GM18502 (cell line): Measurements from ENCODE around the gene AKNAD1.
"Not testable (repeated sequence)": the region's sequence is repeated elsewhere in the genome, so short reads cannot be mapped to it uniquely, and the experiment has no call there.

ENCODE experiments used
- ATAC-seq: cut with Tn5 transposase; IDR thresholded peaks from one replicate; pipeline ENCODE4 v1.9.1; 2021; ENCODE audit warnings: mild to moderate bottlenecking; ENCODE audit not compliant: unreplicated experiment, poor library complexity

The AKNAD1 gene

DNA sequence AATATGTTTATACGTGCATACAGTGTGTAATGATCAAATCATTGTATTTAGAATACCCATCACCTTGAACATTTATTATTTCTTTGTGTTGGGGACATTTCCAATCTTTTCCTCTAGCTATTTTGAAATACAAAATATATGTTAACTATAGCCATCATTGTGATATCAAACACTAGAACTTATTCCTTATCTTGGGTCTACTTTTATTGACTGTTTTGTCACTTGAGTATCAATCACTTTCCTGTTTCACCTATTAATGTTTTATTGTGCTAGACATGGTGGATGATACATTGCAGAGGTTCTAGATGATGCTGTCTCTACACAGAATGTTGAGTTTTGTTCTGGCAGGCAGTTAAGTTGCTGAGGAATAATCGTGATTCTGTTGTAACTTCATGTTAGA is 64.5 kb downstream of the AKNAD1 start:
- no peak for ATAC-seq

DNA sequence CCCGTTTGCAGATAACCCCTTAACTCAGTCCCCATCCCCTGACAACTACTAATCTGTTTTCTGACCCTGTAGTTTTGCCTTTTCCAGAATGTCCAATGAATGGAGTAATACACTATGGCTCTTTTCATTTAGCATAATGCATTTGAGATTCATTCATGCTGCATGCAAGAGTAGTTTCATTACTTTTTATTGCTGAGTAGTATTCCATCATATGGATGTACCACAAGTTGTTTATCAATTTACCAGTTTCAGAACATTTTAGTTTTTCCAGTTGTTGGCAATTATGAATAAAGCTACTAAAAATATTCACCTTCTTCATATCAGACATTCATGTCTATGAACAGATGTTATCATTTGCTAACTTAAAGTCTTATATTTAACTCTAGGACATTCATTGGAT is 65.1 kb downstream of the AKNAD1 start:
- ATAC-seq = no peak

DNA sequence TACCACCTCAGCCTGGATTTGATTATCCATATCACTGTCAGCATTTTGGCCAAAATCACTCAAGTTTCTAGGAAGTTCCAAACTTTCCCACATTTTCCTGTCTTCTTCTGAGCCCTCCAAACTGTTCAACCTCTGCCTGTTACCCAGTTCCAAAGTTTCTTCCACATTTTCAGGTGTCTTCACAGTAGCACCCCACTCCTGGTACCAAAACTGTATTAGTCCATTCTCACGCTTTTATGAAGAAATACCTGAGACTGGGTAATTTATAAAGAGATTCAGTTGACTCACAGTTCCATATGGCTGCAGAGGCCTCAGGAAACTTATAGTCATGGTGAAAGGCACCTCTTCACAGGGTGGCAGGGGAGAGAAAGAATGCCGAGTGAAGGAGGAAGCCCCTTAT is 71.0 kb downstream of the AKNAD1 start:
- ATAC-seq = no peak

DNA sequence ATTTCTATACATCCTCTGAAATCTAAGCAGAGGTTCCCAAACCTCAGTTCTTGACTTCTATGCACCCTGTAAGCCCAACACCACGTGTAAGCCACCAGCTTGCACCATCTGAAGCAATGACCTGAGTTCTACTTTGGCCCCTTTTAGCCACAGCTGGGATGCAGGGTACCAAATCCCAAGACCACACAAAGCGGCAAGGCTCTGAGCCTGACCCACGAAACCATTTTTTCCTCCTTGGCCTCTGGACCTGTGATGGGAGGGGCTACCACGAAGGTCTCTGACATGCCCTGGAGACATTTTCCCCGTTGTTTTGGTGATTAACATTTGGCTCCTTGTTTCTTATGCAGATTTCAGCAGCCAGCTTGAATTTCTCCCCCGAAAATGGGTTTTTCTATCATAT is 71.6 kb downstream of the AKNAD1 start:
- ATAC-seq = no peak

DNA sequence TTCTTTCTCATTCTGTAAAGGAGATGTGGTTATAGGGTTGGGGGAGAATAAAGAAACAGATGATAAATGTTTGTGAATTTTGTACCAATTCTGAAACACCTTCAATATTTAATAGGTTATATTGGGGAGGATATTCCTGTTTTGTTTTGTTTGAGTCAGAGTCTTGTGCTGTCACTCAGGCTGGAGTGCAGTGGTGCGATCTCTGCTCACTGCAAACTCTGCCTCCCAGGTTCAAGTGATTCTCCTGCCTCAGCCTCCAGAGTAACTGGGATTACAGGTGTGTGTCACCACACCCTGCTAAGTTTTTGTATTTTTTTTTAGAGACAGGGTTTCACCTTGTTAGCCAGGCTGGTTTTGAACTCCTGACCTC is 75.3 kb downstream of the AKNAD1 start:
- ATAC-seq = not testable (repeated sequence)

DNA sequence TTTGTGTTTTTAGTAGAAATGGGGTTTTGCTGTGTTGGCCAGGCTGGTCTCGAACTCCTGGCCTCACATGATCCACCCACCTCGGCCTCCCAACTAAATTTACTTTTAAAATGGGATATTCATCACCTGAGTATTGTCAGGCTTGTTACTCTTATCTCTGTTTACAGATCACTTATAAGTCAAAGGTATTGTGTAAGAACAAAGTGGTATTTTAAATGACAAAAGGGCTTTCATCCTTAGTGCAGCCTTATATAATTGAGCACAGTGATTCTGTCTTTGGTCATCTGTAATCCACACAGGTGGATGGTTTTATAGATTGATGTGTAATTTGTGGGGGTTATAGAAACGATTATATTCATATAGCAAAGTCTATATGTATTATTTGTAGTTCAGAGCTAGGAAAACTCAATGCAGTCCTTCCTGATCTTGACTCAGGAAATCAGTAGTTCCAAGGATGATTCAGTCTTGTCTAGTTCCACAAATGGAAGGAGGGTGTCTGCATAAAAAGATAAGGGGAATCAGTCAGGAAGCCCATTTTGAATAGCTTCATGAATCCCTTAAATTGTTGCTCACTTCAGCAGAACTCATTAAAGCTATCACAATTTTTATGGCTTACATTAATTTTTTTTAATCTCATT is 75.8 kb downstream of the AKNAD1 start:
- ATAC-seq = no peak

DNA sequence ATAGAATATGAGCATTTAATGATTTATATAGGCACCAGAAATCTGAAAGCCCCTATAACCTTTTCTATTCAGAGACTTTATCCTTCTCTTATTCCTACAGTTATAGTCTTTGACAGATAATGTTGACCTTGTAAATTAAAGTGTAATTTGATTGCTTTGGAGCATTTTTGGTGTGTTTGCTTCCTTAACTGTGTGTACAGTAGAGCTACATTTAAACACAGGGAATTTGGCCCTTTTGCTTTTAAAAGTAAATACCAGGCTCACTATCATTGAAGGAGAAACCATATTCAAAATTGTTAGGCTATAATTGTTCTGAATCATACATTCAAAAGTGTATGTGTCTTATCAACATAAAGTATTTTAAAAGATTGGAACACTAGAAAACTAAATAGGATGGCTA is 77.4 kb downstream of the AKNAD1 start:
- ATAC-seq = no peak

DNA sequence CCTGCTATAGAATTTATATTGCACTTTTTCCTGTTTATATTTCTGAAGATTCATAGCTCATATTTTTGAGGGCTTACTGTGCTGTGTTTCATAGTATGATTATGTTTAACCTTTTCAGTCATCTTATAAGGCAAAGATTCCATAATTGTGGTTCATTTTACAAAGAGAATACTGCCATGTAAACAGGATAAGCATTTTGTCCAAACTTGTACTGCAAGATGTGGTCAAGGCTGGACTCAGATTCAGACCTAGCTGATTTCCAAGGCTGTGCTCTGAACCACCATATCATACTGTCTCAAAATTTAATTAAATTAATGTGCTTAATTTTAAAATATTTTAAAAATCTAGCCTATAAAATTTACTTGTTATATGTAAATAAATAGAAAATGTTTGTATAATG is 79.1 kb downstream of the AKNAD1 start:
- ATAC-seq = no peak

DNA sequence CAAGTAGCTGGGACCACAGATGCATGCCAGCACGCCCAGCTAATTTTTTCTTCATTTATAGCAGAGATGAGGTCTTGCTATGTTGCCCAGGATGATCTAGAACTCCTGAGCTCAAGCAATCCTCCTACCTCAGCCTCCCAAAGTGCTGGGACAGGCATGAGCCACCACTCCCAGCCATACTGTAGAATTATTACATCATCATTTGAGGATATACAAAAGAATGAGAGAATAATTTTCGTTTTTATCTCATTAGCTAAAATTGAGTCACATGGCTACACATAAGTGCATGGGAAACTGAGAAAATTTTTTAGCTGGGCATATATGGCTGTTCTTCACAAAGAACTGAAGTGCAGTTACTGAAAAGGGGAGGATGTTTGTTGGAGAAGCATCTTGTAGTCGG is 89.2 kb downstream of the AKNAD1 start:
- ATAC-seq = no peak

DNA sequence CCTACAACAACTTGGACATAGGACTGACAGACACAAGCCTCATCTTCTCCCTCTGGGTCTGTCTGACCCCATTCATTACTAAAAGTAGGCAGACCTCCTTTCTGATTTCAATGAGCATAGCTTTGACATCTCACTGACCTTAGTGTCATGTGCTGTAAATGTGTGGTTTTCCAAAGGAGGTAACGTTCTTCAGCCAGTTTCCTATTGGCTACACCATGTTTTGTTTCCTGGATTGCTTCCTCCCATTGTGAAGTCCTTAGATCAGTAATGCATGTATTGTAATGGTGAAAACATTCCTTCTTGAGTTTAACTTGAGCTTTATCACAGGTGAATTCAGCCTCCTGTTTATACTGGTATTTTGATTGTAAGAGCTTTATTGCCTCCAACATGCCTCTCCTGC is 89.8 kb downstream of the AKNAD1 start:
- no peak for ATAC-seq
